ENCODE data around the gene CFAP100.

The CFAP100 gene

GRCh38 chr3:126356373-126357264, 38.1 kb upstream of the CFAP100 start:
- DNase-seq (ENCODE audit: low read depth): peak; percentile 5

DNA sequence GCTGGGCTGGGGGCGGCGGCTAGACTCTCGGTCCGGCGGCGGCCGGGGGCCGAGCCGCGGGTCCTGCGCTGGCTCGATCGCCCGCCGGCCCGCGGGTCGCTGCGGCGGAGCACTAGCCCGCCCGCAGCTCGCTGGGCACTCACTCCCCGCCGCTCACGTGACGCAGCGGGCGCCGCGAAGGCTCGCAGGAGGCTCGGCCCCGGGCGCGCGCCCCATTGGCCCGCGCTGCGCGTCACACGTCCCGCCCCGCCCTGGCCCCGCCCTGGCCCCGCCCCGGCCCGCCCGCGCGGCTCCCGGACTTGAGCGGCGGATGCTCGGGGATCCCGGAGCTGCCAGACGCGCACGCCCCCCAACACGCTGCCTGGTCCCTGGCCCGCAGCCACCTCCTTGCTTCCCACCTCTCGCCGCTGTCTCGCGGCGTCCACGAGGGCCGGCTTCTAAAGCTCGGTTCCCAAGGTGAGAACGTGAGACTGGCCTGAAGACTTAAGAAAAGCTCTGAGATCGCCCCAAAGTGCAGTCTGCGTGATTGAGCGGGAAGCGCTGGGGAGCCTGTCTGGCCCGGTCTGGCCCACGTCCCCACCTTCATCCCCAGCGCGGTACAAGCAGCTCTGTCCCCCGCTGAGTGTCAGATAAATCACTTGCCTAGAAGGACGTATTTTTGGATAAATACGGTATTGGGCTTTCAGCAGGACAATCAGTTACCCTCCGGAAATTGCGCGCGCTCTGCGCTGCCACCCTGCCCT, 37.2 kb upstream of the CFAP100 start, which contains the start of gene KLF15:
Gene KLF15 (minus strand): TSS at position 114 of the 743 bp plus-strand sequence. CDS start 4,486 bp downstream, outside the sequence.
- DNase-seq (ENCODE audit: low read depth): peak; percentile 82

- DNase-seq (ENCODE audit: low read depth): no peak
Measured at GRCh38 chr3:126358038-126358815, 36.5 kb upstream of the CFAP100 start.

GRCh38 chr3:126358816-126359181, 35.9 kb upstream of the CFAP100 start:
- no peak for DNase-seq (ENCODE audit: low read depth)

- DNase-seq (ENCODE audit: low read depth): no peak
Measured at GRCh38 chr3:126360046-126360713, 34.5 kb upstream of the CFAP100 start.

- no peak for DNase-seq (ENCODE audit: low read depth)
Measured at GRCh38 chr3:126360714-126361060, 34.0 kb upstream of the CFAP100 start.

- no peak for DNase-seq (ENCODE audit: low read depth)
Measured at GRCh38 chr3:126361211-126361610, 33.5 kb upstream of the CFAP100 start.

DNA sequence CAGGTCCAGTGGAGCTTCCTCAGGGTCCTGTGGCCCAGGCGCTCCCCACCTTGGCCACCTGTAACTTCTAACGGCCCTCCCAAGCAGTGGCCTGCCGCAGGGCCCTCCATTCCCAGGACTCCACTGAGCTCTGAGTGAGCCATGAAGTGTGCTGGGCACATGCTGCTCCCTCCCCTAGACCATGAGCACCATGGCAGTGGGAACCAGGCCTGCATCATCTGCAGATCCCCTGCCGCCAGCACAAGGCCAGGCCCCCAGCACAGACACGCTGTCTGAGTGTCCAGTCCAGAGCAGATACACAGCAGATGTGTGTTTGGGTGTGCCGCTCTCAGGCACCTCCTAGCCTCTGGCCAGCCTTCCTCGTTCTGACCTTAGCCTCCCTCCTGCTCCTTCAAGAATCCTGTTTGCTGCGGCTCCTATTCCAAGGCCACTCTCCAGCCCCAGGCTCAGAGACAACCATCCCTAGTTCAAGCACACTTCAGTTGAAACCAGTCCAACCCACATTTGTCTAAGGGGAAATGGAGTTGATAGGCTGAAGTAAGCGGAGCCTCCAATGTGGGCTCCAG, 30.5 kb upstream of the CFAP100 start:
- no peak for DNase-seq (ENCODE audit: low read depth)

GRCh38 chr3:126364731-126365301, 29.9 kb upstream of the CFAP100 start:
- no peak for DNase-seq (ENCODE audit: low read depth)

- no peak for DNase-seq (ENCODE audit: low read depth)
Measured at GRCh38 chr3:126365351-126366277, 29.1 kb upstream of the CFAP100 start.

GRCh38 chr3:126367316-126367805, 27.3 kb upstream of the CFAP100 start:
- DNase-seq (ENCODE audit: low read depth): no peak

- DNase-seq (ENCODE audit: low read depth): no peak
Measured at GRCh38 chr3:126369490-126369889, 25.2 kb upstream of the CFAP100 start.

GRCh38 chr3:126370055-126370454, 24.7 kb upstream of the CFAP100 start:
- DNase-seq (ENCODE audit: low read depth): no peak

GRCh38 chr3:126370606-126371005, 24.1 kb upstream of the CFAP100 start:
- DNase-seq (ENCODE audit: low read depth): no peak

GRCh38 chr3:126371096-126371705, 23.5 kb upstream of the CFAP100 start:
- DNase-seq (ENCODE audit: low read depth): no peak

DNA sequence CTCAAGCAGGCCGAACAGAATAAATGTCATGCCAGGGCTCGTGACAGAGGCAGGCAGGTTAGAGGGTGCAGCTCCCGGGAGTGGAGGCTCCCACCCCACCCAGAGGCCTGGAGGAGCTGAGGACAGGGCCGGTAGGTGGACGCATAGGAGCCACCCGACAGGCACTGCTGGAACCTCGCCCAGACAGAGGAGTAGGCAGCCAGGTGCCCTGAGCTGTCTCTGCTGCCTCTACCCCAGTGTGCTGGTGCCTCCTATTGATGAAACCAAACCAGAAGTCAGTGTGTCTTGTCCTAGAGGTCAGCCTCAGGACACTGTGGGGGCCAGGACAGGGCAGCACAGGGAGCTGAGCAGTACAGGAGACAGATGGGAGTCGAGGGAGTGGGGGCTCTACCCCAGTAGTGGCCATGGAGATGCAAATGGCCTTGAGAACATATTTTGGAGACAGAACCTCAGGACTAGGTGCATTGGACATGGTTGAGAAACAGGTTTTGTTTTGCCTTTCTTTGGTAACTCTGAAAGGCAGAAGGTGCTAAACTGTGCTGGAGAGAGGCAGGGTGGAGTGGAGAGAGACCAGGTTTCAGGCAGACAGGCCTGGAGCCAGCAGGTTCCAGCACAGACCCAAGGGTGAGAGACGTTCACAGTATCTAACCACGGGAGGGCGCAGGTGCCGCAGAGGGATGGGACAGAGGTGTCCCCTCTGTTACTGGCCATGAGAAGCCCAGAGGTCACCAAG, 22.1 kb upstream of the CFAP100 start:
- DNase-seq (ENCODE audit: low read depth): no peak

- no peak for DNase-seq (ENCODE audit: low read depth)
Measured at GRCh38 chr3:126373146-126373613, 21.5 kb upstream of the CFAP100 start.

Data from iris pigment epithelial cell (primary cell).